Muscle of leg (tissue), 11 donors: ENCODE results near the gene SCO2. TPM values are rescaled to one million over a fixed set of nuclear protein-coding genes. Genes with fewer than 3 reads are reported as not detected.
"Not testable (repeated sequence)": the region's sequence is repeated elsewhere in the genome, so short reads cannot be mapped to it uniquely, and the experiment has no call there.

ENCODE experiments used
- DNase-seq: peaks from one replicate; pipeline ENCODE4 v3.0.0; 2013
- H3K27ac ChIP-seq: one replicate; pipeline ENCODE4 v1.5.1; 2013; ENCODE audit warnings: mild to moderate bottlenecking, low read length, control low read depth
- H3K27me3 ChIP-seq: one replicate; pipeline ENCODE4 v1.6.1; 2013; ENCODE audit warnings: low read length; ENCODE audit not compliant: control insufficient read depth, insufficient read depth
- H3K36me3 ChIP-seq: one replicate; pipeline ENCODE4 v1.6.1; 2013; ENCODE audit warnings: low read length; ENCODE audit not compliant: control insufficient read depth, insufficient read depth
- H3K4me1 ChIP-seq: one replicate; pipeline ENCODE4 v1.6.1; 2013; ENCODE audit warnings: low read length; ENCODE audit not compliant: control insufficient read depth, insufficient read depth
- H3K4me3 ChIP-seq: one replicate; pipeline ENCODE4 v1.5.1; 2013; ENCODE audit warnings: low read length, control low read depth
- H3K9me3 ChIP-seq: replicated peaks from 2 replicates; pipeline ENCODE4 v1.6.1; 2013; ENCODE audit warnings: low read depth, low read length; ENCODE audit not compliant: control insufficient read depth
- WGBS: methylation state at CpG from one replicate; pipeline ENCODE4 v1.1.5; 2013; ENCODE audit warnings: missing lambda C conversion rate; ENCODE audit not compliant: insufficient coverage; 5-methylcytosine and 5-hydroxymethylcytosine counted together
- polyA plus RNA-seq, 8 donors: library from polyadenylated mRNA; unstranded; fragments of 120-200 nt; gene quantifications; one replicate each; pipeline versions ENCODE4 v1.2.1 to v1.2.3, GENCODE V29; 2013; ENCODE audit warnings: inconsistent platforms in 1 of 8, low replicate concordance in 1 of 8; ENCODE audit not compliant: insufficient read length in 8 of 8, insufficient read depth in 1 of 8
- total RNA-seq: library from RNA; stranded (reverse); fragments of 120-200 nt; gene quantifications from one replicate; pipeline ENCODE4 v1.2.4, GENCODE V29; 2013

The SCO2 gene
- total and polyA plus RNA-seq, 9 donors = 0.40 to 7.0 (median 3.1) TPM

DNA sequence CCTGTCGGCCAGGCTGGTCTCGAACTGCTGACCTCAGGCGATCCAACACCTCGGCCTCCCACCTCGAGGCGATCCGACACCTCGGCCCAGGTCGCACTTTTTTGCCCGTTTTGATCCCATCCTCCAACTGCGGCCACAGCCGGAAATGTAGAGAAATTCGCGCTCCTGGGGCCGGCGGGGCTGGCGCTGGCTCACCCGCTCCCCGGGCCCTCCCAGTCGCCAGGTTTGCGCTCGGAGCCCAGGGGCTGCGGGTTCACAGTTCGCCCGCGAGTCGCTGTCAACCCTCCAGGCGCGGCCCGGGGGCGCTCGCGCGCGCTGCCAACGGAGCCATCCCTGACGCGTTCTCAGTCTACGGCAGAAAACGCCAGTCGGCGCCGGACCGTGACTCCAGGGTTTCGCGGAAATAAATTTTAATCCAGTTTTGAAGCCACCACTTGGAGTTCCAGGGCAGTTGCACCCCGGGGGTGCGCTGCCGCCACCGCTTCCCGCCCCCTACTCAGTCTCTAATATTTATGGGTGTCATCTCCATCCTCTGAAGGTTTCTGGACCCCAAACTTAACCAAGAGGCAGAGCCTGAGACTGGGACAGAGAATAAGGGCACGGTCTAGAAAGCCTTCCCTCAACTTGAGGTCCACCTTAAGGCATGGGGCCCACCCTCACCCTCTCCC is 18.8 kb upstream of the SCO2 start:
- WGBS = 2% methylated on average over 50 of the region's 52 CpGs
- no peaks in the 10 kb centered on the region for H3K36me3 ChIP-seq
- peak overlapping the region; percentile 51 for H3K27ac ChIP-seq
- H3K9me3 ChIP-seq = no peaks in the 10 kb centered on the region
- peaks cover 69% of the 10 kb centered on the region for H3K27me3 ChIP-seq
- H3K4me3 ChIP-seq = no peak overlapping the region
- peak; percentile 50 for DNase-seq
- peaks cover 13% of the 10 kb centered on the region for H3K4me1 ChIP-seq

DNA sequence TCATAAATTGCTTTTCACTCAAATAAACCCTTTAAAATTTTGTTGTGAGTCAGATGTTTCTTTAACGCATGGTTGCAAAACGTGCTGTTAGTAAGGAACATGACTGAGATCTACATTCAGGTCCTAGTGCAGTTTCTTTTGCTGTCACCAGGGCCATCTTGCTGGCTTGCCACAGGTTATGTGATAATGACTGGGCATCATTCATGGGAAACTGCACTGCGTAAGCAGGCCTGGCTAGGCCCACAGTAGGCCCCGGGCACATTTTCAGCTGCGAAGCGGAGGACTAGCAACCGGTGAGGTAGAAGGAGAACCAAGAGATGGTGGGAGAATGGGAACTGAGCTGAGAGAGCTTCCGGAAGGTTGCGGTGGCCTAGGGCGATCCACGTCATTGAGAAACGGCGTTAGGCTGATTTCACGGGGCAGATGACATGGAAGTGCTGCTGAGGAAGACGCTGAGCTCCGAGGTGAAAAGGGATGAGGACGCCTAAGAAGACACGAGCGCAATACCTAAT is 17.1 kb upstream of the SCO2 start:
- Histone ChIP-seq H3K9me3 (no peaks in the 10 kb centered on the region), H3K36me3 (no peaks in the 10 kb centered on the region), H3K4me1 (peaks cover 9% of the 10 kb centered on the region), H3K27me3 (peaks cover 65% of the 10 kb centered on the region), H3K4me3 (no peak overlapping the region), H3K27ac (peak overlapping the region; percentile 67)
- 82% methylated on average over 13 of the region's 19 CpGs for WGBS
- no peak for DNase-seq

DNA sequence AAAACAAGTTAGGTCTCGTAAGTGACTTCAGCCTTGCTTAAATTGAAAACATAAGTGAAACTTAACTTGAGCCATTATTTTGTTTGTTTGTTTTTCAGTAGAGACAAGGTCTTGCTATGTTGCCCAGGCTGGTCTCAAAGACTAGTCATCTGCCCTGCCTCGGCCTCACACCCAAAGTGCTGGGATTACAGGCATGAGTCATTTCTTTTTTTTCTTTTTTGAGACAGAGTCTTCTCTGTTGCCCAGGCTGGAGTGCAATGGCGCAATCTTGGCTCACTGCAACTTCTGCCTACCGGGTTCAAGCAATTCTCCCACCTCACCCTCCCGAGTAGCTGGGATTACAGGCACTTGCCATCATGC is 16.2 kb upstream of the SCO2 start:
- H3K27me3 ChIP-seq = peaks cover 63% of the 10 kb centered on the region

DNA sequence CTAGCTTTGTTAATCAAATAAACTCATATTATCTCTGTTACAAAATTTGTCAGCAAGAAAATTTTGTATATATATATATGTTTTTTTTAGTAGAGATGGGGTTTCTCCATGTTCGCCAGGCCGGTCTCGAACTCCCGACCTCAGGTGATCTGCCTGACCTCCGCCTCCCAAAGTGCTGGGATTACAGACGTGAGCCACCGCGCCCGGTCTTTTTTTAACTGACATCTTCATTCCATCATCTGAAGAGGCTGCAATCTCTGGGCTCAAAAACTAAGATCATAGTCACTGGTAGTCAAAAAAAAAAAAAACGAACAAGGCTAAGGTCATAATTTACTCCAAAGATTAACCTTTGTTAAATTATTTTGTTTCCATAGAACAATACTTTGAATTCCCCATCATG is 15.0 kb upstream of the SCO2 start:
- Histone ChIP-seq H3K27ac (peak overlapping the region; percentile 74), H3K4me1 (peaks cover 9% of the 10 kb centered on the region), H3K4me3 (no peak overlapping the region), H3K27me3 (peaks cover 52% of the 10 kb centered on the region), H3K9me3 (no peaks in the 10 kb centered on the region), H3K36me3 (no peaks in the 10 kb centered on the region)
- WGBS = 84% methylated on average over 9 of the region's 10 CpGs
- no peak for DNase-seq

More for the DNA sequence above, 16.2 kb upstream of the SCO2 start:
- H3K27ac ChIP-seq = peak overlapping the region; percentile 51
- H3K4me1 ChIP-seq, H3K9me3 ChIP-seq, H3K4me3 ChIP-seq, H3K36me3 ChIP-seq, DNase-seq: not testable (repeated sequence)
- WGBS = no CpG with 5 or more reads among the region's 5 CpGs

DNA sequence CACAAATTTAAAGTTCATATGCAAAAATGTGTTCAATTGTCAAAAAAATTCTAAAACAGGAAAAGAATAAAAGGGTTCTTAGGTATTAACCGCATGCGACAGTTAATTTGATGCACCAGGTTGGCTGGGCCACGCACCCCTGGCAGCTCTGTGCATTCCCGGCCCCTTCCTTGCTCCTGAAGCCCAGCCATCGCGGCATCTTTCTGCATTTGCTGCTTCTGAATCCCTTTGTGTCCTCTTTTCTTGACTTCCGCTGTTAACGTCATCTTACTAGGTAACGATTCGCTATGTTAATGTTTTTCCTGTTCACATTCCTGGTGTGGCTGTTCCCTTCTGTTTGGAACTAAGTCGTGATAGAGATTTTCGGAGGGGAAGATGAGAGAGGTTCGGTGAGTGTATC is 12.4 kb upstream of the SCO2 start:
- Histone ChIP-seq H3K4me3 (no peak overlapping the region), H3K9me3 (no peaks in the 10 kb centered on the region), H3K36me3 (no peaks in the 10 kb centered on the region), H3K27ac (peak overlapping the region; percentile 57), H3K27me3 (peaks cover 54% of the 10 kb centered on the region), H3K4me1 (no peaks in the 10 kb centered on the region)
- no peak for DNase-seq
- WGBS = 74% methylated on average over 11 of the region's 13 CpGs

DNA sequence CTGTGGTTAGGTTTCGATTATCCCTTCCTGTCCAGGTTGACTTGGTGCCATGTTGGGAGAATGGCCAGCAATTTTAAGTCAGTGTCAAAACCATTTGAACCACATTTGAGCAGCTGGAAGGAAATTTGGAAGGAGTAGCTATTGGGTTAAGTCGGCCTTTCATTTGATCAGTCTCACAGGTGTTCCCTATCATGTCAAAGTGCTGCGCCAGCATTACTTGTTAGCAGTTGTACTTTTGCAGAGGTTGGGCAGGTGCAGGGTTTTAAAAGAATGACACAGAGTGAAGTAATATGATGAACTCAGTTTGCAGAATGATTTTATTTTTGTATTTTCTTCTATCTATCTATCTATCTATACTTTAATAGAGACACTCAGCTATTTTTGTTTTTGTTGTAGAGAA is 10.8 kb upstream of the SCO2 start:
- Histone ChIP-seq H3K27me3 (peaks cover 62% of the 10 kb centered on the region), H3K27ac (no peak overlapping the region), H3K4me1 (peaks cover 13% of the 10 kb centered on the region), H3K36me3 (no peaks in the 10 kb centered on the region), H3K9me3 (no peaks in the 10 kb centered on the region), H3K4me3 (no peak overlapping the region)
- WGBS = no CpG with 5 or more reads among the region's 3 CpGs
- no peak for DNase-seq

DNA sequence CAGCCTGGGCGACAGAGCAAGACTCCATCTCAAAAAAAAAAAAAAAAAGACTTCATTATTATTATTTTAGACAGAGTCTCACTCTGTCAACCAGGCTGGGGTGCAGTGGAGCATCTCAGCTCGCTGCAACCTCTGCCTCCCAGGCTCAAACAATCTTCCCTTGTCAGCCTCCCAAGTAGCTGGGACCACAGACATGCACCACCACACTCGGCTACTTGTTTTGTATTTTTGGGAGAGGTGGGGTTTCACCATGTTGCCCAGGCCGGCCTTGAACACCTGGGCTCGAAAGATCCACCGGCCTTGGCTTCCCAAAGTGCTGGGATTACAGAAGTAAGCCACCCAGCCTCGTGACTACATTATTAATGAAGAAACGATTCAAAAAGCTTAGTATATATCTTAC is 9.7 kb upstream of the SCO2 start:
- DNase-seq = no peak
- Histone ChIP-seq H3K27ac (no peak overlapping the region), H3K9me3 (no peaks in the 10 kb centered on the region), H3K4me1 (peaks cover 25% of the 10 kb centered on the region), H3K27me3 (peaks cover 73% of the 10 kb centered on the region), H3K4me3 (no peak overlapping the region), H3K36me3 (no peaks in the 10 kb centered on the region)
- WGBS = no CpG with 5 or more reads among the region's 8 CpGs

DNA sequence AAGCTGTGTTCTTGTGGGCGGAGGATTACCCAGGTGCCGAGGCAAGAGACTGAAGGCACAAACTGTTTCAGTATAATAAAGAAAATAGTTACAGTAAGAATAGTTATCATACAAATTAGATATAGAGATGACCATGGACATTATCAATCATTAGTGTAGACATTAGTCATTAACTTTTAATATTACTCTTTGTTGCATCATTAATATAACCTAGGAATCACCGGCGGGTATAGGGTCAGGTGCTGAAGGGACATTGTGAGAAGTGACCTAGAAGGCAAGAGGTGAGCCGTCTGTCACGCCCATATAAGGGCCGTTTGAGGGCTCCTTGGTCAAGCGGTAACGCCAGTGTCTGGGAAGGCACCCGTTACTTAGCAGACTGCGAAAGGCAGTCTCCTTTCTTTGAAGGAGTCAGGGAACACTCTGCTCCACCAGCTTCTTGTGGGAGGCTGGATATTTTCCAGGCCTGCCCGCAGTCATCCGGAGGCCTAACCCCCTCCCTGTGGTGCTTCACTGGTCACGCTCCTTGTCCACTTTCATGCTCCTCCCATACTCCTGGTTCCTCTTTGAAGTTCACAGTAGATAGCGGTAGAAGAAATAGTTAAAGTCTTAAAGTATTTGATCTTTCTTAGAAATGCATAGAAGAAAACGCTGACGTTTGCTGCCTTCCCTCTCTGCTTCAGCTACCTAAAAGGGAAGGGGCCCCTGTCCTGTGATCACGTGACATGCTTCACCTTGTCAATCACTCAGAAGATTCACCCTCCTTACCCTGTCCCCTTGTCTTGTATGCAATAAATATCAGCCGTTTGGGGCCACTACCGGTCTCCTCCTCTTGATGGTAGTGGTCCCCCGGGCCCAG is 8.7 kb upstream of the SCO2 start:
- H3K36me3 ChIP-seq, H3K4me3 ChIP-seq, DNase-seq, H3K9me3 ChIP-seq: not testable (repeated sequence)
- WGBS = 47% methylated on average over 7 of the region's 21 CpGs
- peaks cover 76% of the 10 kb centered on the region for H3K27me3 ChIP-seq
- H3K4me1 ChIP-seq = peaks cover 32% of the 10 kb centered on the region
- peak overlapping the region; percentile 7 for H3K27ac ChIP-seq

DNA sequence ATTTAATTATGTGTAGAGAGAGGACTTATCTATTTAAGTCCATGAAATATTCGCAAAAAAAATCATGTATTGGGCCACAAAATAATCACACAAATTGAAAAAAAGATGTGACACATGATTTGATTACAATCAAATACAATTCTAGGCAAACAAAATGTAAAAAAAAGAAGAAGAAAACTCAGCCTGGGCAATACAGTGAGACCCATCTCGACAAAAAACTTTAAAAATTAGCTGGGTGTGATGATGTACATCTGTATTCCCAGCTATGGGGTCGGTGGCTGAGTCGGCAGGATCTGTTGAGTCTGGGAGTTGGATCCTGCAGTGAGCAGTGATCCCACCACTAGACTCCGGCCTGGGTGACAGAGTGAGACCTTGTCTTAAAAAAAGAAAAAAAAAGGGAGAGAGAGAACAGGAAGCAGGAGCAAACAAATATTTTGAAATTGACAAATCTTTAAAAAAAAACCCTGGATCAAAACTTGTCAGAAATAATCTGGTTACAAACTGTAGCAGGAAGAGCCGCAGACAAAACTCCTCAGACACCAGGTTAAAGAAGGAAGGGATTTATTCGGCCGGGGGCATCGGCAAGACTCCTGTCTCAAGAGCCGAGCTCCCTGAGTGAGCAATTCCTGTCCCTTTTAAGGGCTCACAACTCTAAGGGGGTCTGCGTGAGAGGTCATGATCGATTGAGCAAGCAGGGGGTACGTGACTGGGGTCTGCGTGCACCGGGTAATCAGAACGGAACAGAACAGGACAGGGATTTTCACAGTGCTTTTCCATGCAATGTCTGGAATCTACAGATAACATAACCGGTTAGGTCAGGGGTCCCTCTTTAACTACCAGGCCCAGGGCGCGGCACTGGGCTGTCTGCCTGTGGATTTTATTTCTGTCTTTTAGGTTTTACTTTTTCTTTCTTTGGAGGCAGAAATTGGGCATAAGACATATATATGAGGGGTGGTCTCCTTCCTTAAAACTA is 7.7 kb upstream of the SCO2 start:
- peaks cover 34% of the 10 kb centered on the region for H3K4me1 ChIP-seq
- DNase-seq = no peak
- 79% methylated on average over 11 of the region's 19 CpGs for WGBS
- no peak overlapping the region for H3K4me3 ChIP-seq
- H3K27ac ChIP-seq = no peak overlapping the region
- H3K9me3 ChIP-seq = no peaks in the 10 kb centered on the region
- H3K27me3 ChIP-seq = peaks cover 80% of the 10 kb centered on the region
- no peaks in the 10 kb centered on the region for H3K36me3 ChIP-seq
